GM21717 (cell line): ENCODE results near the gene IL17RD.

ENCODE experiments used
- ATAC-seq: cut with Tn5 transposase; IDR thresholded peaks from one replicate; pipeline ENCODE4 v1.9.1; 2021; ENCODE audit warnings: mild to moderate bottlenecking, moderate library complexity; ENCODE audit not compliant: unreplicated experiment

IL17RD gene

DNA sequence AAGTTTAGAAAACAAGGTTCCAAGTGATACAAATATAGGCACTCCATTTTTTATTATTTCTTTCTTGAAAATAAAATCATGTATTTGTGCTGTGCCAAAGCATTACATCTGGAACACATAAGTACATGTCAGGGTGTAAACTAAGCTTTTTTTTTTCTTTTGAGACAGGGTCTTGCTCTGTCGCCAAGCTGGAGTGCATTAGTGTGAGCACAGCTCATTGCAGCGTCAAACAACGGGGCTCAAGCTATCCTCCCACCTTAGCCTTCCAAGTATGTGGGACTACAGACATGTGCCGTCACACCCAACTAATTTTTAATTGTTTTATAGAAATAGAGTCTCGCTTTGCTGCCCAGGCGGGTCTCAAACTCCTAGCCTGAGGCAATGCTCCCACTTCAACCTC lies 95.7 kb downstream of the IL17RD start:
- no peak for ATAC-seq

- ATAC-seq, result peak; percentile 97
These were observed 96.6 kb downstream of the IL17RD start for GRCh38 chr3:57068437-57069089.

- ATAC-seq, result no peak
These were observed 98.7 kb downstream of the IL17RD start for GRCh38 chr3:57066471-57066870.

GRCh38 chr3:57065588-57065987 lies 99.6 kb downstream of the IL17RD start:
- no peak for ATAC-seq

DNA sequence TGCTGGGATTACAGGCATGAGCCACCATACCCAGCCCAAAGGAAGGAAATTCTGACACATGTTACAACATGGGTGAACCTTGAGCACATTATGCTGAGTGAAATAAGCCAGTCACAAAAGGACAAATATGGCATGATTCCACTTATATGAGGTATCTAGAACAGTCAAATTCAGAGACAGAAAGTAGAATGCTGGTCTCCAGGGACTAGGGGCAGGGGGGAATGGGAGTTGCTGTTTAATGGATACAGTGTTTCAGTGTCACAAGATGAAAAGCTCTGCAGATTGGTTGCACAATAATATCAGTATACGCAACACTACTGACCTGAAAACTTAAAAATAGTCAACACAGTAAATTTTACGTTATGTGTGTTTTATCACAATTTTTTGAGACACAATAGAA lies 100.6 kb downstream of the IL17RD start:
- ATAC-seq, result no peak

- no peak for ATAC-seq
These were observed 101.2 kb downstream of the IL17RD start for GRCh38 chr3:57064001-57064400.

- no peak for ATAC-seq
These were observed 102.1 kb downstream of the IL17RD start for GRCh38 chr3:57063032-57063431.

GRCh38 chr3:57062101-57062631 lies 103.0 kb downstream of the IL17RD start:
- ATAC-seq, result no peak

DNA sequence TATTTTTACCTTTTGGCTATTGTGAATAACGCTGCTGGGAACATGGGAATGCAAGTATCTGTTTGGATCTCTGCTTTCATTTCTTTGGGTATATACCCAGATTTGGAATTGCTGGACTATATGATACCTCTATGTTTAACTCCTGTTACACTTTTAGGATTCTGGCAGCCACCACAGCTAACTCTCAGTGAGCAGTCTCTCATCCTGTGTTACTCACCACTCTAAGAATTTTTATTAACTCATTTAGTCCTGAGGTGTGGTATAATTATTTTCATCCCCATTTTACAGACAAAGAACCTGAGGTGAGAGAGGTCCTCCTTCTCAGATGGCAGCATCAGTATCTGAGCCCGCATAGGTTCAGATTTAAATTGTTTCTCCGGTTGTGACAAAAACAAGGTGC lies 103.6 kb downstream of the IL17RD start:
- no peak for ATAC-seq

DNA sequence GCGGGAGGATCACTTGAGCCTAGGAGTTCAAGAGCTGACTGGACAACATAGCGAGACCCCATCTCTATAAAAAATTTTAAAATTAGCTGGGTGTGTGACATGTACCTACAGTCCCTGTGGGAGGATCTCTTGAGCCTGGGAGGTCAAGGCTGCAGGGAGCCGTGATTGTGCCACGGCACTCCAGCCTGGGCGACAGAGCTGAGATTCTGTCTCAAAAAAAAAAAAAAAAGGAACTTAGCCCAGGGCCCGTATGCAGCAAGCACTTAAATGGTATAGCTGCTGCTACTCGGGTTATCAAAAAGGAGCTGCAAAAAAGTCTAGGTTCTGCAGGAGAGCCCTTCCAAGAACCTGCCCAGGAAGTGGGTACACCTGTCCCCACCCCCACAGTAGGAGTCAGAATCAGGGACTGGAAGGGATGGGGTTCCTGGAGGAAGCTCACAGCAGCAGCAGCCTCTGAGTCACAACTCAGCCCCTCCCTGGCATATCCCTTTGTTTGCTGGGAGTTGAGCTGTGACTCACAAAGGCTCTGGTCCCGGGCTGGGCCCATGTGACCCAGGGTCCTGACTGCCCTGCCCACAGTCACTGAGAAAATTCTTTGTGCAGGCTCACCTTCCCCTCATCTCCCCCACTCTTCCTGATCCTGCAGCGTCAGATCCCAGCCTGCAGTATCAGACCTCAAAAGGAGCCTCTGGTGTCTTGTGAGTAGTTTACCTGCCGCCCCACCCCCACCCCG lies 104.9 kb downstream of the IL17RD start, which contains the start of gene SPATA12:
Gene SPATA12 (plus strand): TSS at position 576 of the 733 bp plus-strand sequence. CDS start 13,031 bp downstream, outside the sequence.
- ATAC-seq, result no peak

- ATAC-seq, result no peak
These were observed 105.7 kb downstream of the IL17RD start for GRCh38 chr3:57059411-57059810.

GRCh38 chr3:57057351-57057750 lies 107.8 kb downstream of the IL17RD start:
- ATAC-seq, result no peak

- no peak for ATAC-seq
These were observed 112.0 kb downstream of the IL17RD start for GRCh38 chr3:57053122-57053521.

DNA sequence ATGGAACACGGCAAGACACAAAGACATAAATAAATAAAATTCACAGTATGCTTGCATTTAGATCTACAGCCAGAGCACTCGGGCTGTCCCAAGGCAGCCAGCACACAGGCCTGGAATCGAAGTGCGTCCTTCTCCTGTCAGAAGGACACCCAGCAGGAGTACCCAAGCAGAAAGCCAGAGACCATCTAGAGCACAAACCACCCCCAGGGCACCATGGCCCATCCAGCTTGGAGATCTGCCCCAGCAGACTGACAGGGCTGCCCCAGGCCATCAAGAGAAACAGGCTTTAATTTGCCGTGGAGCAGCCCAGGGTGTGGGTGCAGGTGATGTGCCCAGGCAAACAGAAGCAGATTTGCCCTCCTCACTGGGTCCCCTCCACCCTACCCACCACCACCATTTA lies 112.5 kb downstream of the IL17RD start:
- ATAC-seq, result no peak

GRCh38 chr3:57048728-57049127 lies 116.4 kb downstream of the IL17RD start:
- no peak for ATAC-seq

- no peak for ATAC-seq
These were observed 117.0 kb downstream of the IL17RD start for GRCh38 chr3:57048052-57048671.

- no peak for ATAC-seq
These were observed 118.9 kb downstream of the IL17RD start for GRCh38 chr3:57046101-57046765.

DNA sequence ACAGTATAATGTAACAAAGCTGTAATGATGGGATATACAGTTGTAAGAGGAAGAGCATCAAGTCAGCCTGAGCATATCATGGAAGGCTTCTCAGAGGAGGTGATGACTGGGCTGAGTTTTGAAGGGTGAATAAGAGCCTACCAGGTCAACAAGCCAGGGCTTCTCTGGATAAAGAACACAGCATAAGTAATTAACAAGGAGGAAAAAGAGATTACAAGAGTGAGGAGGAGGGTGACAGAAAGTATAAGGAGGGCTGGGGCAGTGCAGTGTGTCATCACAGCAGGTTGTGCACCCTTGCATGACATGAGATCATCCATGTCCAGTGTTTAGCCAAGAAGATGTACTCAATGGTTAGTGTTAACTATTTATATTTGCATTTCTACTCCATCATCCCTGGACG lies 121.6 kb downstream of the IL17RD start:
- ATAC-seq, result no peak

GRCh38 chr3:57041674-57042073 lies 123.5 kb downstream of the IL17RD start:
- no peak for ATAC-seq
